WTC11 (cell line): ENCODE data around the gene SBK3.

Experiments
- CREB1 ChIP-seq: sonication (generic); formaldehyde crosslinking; IDR thresholded peaks from 2 replicates; pipeline ENCODE4 v1.8.0; 2023; ENCODE audit warnings: mild to moderate bottlenecking, missing genetic modification reagents
- IRF2 ChIP-seq: sonication (generic); formaldehyde crosslinking; IDR thresholded peaks from 2 replicates; pipeline ENCODE4 v1.8.0; 2022; ENCODE audit warnings: low read depth, missing genetic modification reagents, borderline replicate concordance
- PRRX2 ChIP-seq: fragments of 250-450 bp; sonication (Bioruptor Pico); IDR thresholded peaks from 2 replicates; pipeline ENCODE4 v1.8.0; 2021; ENCODE audit warnings: mild to moderate bottlenecking

DNA sequence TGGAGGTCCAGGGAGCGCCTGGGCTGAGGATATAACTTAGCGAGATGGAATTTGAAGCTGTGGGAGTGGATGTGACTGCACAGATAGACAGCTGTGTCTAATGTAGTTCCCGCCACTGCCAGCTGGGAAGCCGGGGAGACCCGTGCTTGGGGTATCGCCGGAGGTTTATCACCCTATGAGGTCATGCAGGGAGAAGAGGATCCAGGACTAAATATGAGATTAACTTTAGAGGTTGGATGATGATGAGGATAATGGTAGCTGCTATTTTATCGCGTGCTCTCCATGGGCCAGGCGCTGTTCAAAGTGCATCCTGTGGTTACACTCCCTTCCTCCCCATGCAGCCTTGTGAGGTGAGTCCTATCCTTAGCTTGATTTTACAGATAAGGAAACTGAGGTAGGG is 37.2 kb downstream of the SBK3 start:
- no peak for TF ChIP-seq IRF2 (CRISPR knock-in tag)
- TF ChIP-seq CREB1 (CRISPR knock-in tag), result no peak
- no peak for TF ChIP-seq PRRX2 (CRISPR knock-in tag)
